ENCODE measurements around the gene TRAF3.
A peak's percentile ranks its signal among the peaks of the same experiment; 100 is the strongest.

Gene TRAF3

GRCh38 chr14:102805371-102805891, 28.2 kb downstream of the TRAF3 start:
- TF ChIP-seq ZFP3 (CRISPR knock-in tag; IDR thresholded peaks at IDR 0.05) (no peak), BACH2 (CRISPR knock-in tag; IDR thresholded peaks at IDR 0.05; ENCODE audit: borderline replicate concordance) (no peak), ZNF565 (CRISPR knock-in tag; conservative IDR thresholded peaks at IDR 0.05; ENCODE audit: low read depth) (no peak), CSRNP3 (CRISPR knock-in tag; IDR thresholded peaks at IDR 0.05) (no peak), ZNF70 (CRISPR knock-in tag; IDR thresholded peaks at IDR 0.05) (no peak), TSHZ2 (CRISPR knock-in tag; IDR thresholded peaks at IDR 0.05) (no peak), GLIS3 (CRISPR knock-in tag; IDR thresholded peaks at IDR 0.05) (no peak), ISL1 (CRISPR knock-in tag; IDR thresholded peaks at IDR 0.05) (no peak), SNAI2 (CRISPR knock-in tag; IDR thresholded peaks at IDR 0.05) (no peak), ZFP30 (CRISPR knock-in tag; IDR thresholded peaks at IDR 0.05) (no peak), PPARA (CRISPR knock-in tag; IDR thresholded peaks at IDR 0.05; ENCODE audit: borderline replicate concordance) (no peak), ZC3H10 (CRISPR knock-in tag; IDR thresholded peaks at IDR 0.05) (no peak), POU6F1 (CRISPR knock-in tag; IDR thresholded peaks at IDR 0.05; ENCODE audit: borderline replicate concordance, low read depth) (no peak), TCF4 (CRISPR knock-in tag; IDR thresholded peaks at IDR 0.05; ENCODE audit: borderline replicate concordance) (no peak)
- peak; percentile 93 for ATAC-seq

- TF ChIP-seq OSR1 (CRISPR knock-in tag; IDR thresholded peaks at IDR 0.05) (no peak), ZNF8 (CRISPR knock-in tag; IDR thresholded peaks at IDR 0.05) (no peak), ARNTL (CRISPR knock-in tag; IDR thresholded peaks at IDR 0.05; ENCODE audit: borderline replicate concordance, low read depth) (no peak), ZNF70 (CRISPR knock-in tag; IDR thresholded peaks at IDR 0.05) (no peak), CSRNP3 (CRISPR knock-in tag; IDR thresholded peaks at IDR 0.05) (no peak), ISL1 (CRISPR knock-in tag; IDR thresholded peaks at IDR 0.05) (no peak), ZFP30 (CRISPR knock-in tag; IDR thresholded peaks at IDR 0.05) (no peak)
- ATAC-seq: no peak
Observed at GRCh38 chr14:102805941-102806340, 28.7 kb downstream of the TRAF3 start.

GRCh38 chr14:102806447-102806846, 29.2 kb downstream of the TRAF3 start:
- no peak for ATAC-seq
- TF ChIP-seq ISL1 (CRISPR knock-in tag; IDR thresholded peaks at IDR 0.05) (no peak), ARNTL (CRISPR knock-in tag; IDR thresholded peaks at IDR 0.05; ENCODE audit: borderline replicate concordance, low read depth) (no peak), RARB (CRISPR knock-in tag; IDR thresholded peaks at IDR 0.05) (no peak), TSHZ2 (CRISPR knock-in tag; IDR thresholded peaks at IDR 0.05) (no peak), CREB5 (CRISPR knock-in tag; IDR thresholded peaks at IDR 0.05; ENCODE audit: low read depth) (no peak), TOX (CRISPR knock-in tag; IDR thresholded peaks at IDR 0.05; ENCODE audit: borderline replicate concordance) (no peak), POU6F1 (CRISPR knock-in tag; IDR thresholded peaks at IDR 0.05; ENCODE audit: borderline replicate concordance, low read depth) (no peak), OSR1 (CRISPR knock-in tag; IDR thresholded peaks at IDR 0.05) (no peak), SNAI2 (CRISPR knock-in tag; IDR thresholded peaks at IDR 0.05) (no peak), PPARA (CRISPR knock-in tag; IDR thresholded peaks at IDR 0.05; ENCODE audit: borderline replicate concordance) (no peak), BACH2 (CRISPR knock-in tag; IDR thresholded peaks at IDR 0.05; ENCODE audit: borderline replicate concordance) (no peak), CSDC2 (CRISPR knock-in tag; IDR thresholded peaks at IDR 0.05) (no peak), ZNF565 (CRISPR knock-in tag; conservative IDR thresholded peaks at IDR 0.05; ENCODE audit: low read depth) (no peak), ZFP30 (CRISPR knock-in tag; IDR thresholded peaks at IDR 0.05) (no peak), ZNF8 (CRISPR knock-in tag; IDR thresholded peaks at IDR 0.05) (no peak)

Data from SK-N-SH treated with all-trans-retinoic acid at 6 μM for 48 hours (cell line).